K562 (cell line): Measurements from ENCODE around the gene IL12RB2. TPM values are rescaled to one million over a fixed set of nuclear protein-coding genes. Genes with fewer than 3 reads are reported as not detected.
A peak's percentile ranks its signal among the peaks of the same experiment; 100 is the strongest.

Source experiments
- CAMTA2 ChIP-seq: fragments of 250-450 bp; sonication (Bioruptor Pico); conservative IDR thresholded peaks from 2 replicates; pipeline ENCODE4 v1.5.1; 2022
- CHCHD3 ChIP-seq: fragments of 250-450 bp; sonication (Bioruptor Pico); IDR thresholded peaks from 2 replicates; pipeline ENCODE4 v2.1.2; 2022; ENCODE audit warnings: mild to moderate bottlenecking
- ELF2 ChIP-seq: fragments of 250-450 bp; sonication (Bioruptor Pico); IDR thresholded peaks from 2 replicates; pipeline ENCODE4 v1.5.0; 2021; ENCODE audit warnings: mild to moderate bottlenecking
- EWSR1 ChIP-seq: fragments of 450-650 bp; IDR thresholded peaks from 2 replicates; pipeline ENCODE4 v1.6.1; 2018; ENCODE audit warnings: borderline replicate concordance, mild to moderate bottlenecking, low read depth, moderate library complexity; ENCODE audit not compliant: partially characterized antibody
- FOSL1 ChIP-seq: fragments of 200-800 bp; sonication (Bioruptor generic); conservative IDR thresholded peaks from 2 replicates; pipeline ENCODE4 v1.6.1; 2016; ENCODE audit warnings: missing genetic modification characterization, missing compliant biosample characterization
- GATAD2A ChIP-seq: fragments of 450-650 bp; IDR thresholded peaks from 2 replicates; pipeline ENCODE4 v1.6.1; 2017
- HDAC3 ChIP-seq: fragments of 450-650 bp; IDR thresholded peaks from 2 replicates; pipeline ENCODE4 v1.6.1; 2018; ENCODE audit warnings: borderline replicate concordance, mild to moderate bottlenecking, moderate library complexity; ENCODE audit not compliant: partially characterized antibody
- HLTF ChIP-seq: fragments of 450-650 bp; IDR thresholded peaks from 2 replicates; pipeline ENCODE4 v1.6.1; 2016
- KAT8 ChIP-seq: fragments of 450-650 bp; IDR thresholded peaks from 2 replicates; pipeline ENCODE4 v1.6.1; 2016; ENCODE audit warnings: low read depth, mild to moderate bottlenecking
- KDM2B ChIP-seq: fragments of 250-450 bp; sonication (Bioruptor Pico); IDR thresholded peaks from 2 replicates; pipeline ENCODE4 v1.8.0; 2021; ENCODE audit warnings: mild to moderate bottlenecking, moderate library complexity
- POLR2B ChIP-seq: fragments of 450-650 bp; IDR thresholded peaks from 2 replicates; pipeline ENCODE4 v1.6.1; 2018; ENCODE audit warnings: low read depth; ENCODE audit not compliant: partially characterized antibody
- RAD21 ChIP-seq, 2 experiments: fragments of 250-450 bp in 1 of 2; fragments of 450-650 bp in 1 of 2; sonication (Bioruptor Pico) in 1 of 2; formaldehyde crosslinking in 1 of 2; IDR thresholded peaks in 1 of 2; conservative IDR thresholded peaks in 1 of 2; 2 replicates each; pipeline versions ENCODE4 v1.4.0 to v1.8.0; 2020 to 2022; ENCODE audit warnings: mild to moderate bottlenecking in 2 of 2, moderate library complexity in 1 of 2
- SAFB2 ChIP-seq: fragments of 200-400 bp; formaldehyde crosslinking; IDR thresholded peaks from 2 replicates; pipeline ENCODE4 v1.6.1; 2018; ENCODE audit warnings: borderline replicate concordance, low read length, low read depth, moderate library complexity; ENCODE audit not compliant: severe bottlenecking
- SETDB1 ChIP-seq: IDR thresholded peaks from one replicate; pipeline ENCODE4 v1.6.1; 2012; ENCODE audit warnings: low read length, control low read depth, inconsistent platforms
- SMAD1 ChIP-seq: fragments of 150-350 bp; IDR thresholded peaks from 2 replicates; pipeline ENCODE4 v1.6.1; 2014; ENCODE audit warnings: low read length, low read depth; ENCODE audit not compliant: partially characterized antibody
- SOX6 ChIP-seq: fragments of 450-650 bp; IDR thresholded peaks from 2 replicates; pipeline ENCODE4 v1.6.1; 2014; ENCODE audit warnings: mild to moderate bottlenecking
- TBP ChIP-seq: optimal IDR thresholded peaks from 2 replicates; pipeline ENCODE3; 2011; ENCODE audit warnings: low read depth, low read length, improper control_type of control experiment
- ZNF121 ChIP-seq: sonication (generic); formaldehyde crosslinking; conservative IDR thresholded peaks from 2 replicates; pipeline ENCODE4 v1.8.0; 2022; ENCODE audit warnings: missing genetic modification reagents
- ZNF124 ChIP-seq: sonication (generic); formaldehyde crosslinking; IDR thresholded peaks from 2 replicates; pipeline ENCODE4 v1.8.1; 2022; ENCODE audit warnings: missing genetic modification reagents
- ZNF239 ChIP-seq: fragments of 250-450 bp; sonication (Bioruptor Pico); IDR thresholded peaks from 2 replicates; pipeline ENCODE4 v1.4.0; 2020; ENCODE audit warnings: mild to moderate bottlenecking
- ZNF408 ChIP-seq: fragments of 250-450 bp; sonication (Bioruptor Pico); IDR thresholded peaks from 2 replicates; pipeline ENCODE4 v1.4.0; 2020; ENCODE audit warnings: low read depth, mild to moderate bottlenecking, moderate library complexity
- polyA plus RNA-seq, 8 experiments: library from polyadenylated mRNA; depleted of rRNA in 4 of 8; stranded (reverse) in 5 of 8; unstranded in 3 of 8; fragments of >200 nt; fragmentation: Nextera tagmentation in 2 of 8; fragmentation: Illumina TruSeq in 1 of 8; extraction: Ambion mirVana in 2 of 8; extraction: Trizol in 1 of 8; gene quantifications; 2 replicates each; pipeline versions ENCODE4 v1.2.1 to v1.2.3, GENCODE V29; 2011 to 2014; ENCODE audit warnings: inconsistent platforms in 1 of 8, missing spikeins in 1 of 8
- total RNA-seq, 7 experiments: library from RNA; depleted of rRNA in 6 of 7; stranded (reverse); fragments of >200 nt in 6 of 7; fragmentation: Illumina TruSeq in 2 of 7; extraction: Trizol in 2 of 7; gene quantifications; 2 replicates each; pipeline versions ENCODE4 v1.2.1 to v1.2.3, GENCODE V29; 2011 to 2021; ENCODE audit warnings: low replicate concordance in 1 of 7
- TF ChIP-seq, protein P1 (sequence below): fragments of 450-650 bp; IDR thresholded peaks from 2 replicates; pipeline ENCODE4 v1.7.1; 2018; ENCODE audit warnings: mild to moderate bottlenecking, low read depth; ENCODE audit not compliant: partially characterized antibody
- TF ChIP-seq, protein P2 (sequence below), 2 experiments: fragments of 450-650 bp; conservative IDR thresholded peaks; 2 replicates each; pipeline ENCODE4 v1.6.1; 2017; ENCODE audit warnings: mild to moderate bottlenecking in 2 of 2, moderate library complexity in 2 of 2
- TF ChIP-seq, protein P3 (sequence below): fragments of 250-450 bp; sonication (Bioruptor Pico); IDR thresholded peaks from 2 replicates; pipeline ENCODE4 v1.8.0; 2021; ENCODE audit warnings: mild to moderate bottlenecking, moderate library complexity

The IL12RB2 gene
- total and polyA plus RNA-seq, 9 of the 15 experiments (the other 6 are each of a cell fraction or from before 2014, with no cell fraction given): 0.39 to 3.3 (median 1.9) TPM

DNA sequence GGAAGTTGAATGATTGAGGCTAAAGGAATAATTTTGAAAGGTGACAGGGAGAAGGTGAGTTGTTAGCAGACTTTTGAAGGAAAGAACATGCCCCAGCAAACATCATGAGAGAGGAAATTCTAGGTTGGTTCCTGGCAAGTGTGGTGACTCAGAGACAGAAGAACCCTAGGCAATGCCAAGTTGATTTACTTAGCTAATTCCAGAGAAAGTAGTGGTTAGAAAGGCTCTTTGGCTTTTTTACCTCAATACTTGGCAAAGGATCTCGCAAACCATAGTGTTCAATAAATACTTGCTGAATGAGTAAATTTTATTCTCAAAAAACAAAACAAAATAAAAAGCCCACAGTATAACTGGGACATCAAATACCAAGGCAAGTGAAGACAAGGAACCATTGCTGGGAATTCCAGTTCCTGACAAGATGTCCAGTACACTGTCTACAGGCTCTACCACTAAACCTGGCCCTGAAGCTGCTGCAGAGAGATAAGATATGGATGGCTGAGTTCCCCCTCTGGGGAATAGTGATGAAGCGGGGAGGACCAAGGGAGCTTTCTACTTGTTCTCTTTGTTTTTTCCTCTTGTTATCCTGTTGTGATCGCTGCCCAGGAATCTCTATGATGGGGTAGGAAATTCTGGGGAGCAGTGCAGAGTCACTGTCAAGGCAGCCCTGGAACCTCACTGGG lies 48.2 kb downstream of the IL12RB2 start (continued):
- TF ChIP-seq, protein P1, sequence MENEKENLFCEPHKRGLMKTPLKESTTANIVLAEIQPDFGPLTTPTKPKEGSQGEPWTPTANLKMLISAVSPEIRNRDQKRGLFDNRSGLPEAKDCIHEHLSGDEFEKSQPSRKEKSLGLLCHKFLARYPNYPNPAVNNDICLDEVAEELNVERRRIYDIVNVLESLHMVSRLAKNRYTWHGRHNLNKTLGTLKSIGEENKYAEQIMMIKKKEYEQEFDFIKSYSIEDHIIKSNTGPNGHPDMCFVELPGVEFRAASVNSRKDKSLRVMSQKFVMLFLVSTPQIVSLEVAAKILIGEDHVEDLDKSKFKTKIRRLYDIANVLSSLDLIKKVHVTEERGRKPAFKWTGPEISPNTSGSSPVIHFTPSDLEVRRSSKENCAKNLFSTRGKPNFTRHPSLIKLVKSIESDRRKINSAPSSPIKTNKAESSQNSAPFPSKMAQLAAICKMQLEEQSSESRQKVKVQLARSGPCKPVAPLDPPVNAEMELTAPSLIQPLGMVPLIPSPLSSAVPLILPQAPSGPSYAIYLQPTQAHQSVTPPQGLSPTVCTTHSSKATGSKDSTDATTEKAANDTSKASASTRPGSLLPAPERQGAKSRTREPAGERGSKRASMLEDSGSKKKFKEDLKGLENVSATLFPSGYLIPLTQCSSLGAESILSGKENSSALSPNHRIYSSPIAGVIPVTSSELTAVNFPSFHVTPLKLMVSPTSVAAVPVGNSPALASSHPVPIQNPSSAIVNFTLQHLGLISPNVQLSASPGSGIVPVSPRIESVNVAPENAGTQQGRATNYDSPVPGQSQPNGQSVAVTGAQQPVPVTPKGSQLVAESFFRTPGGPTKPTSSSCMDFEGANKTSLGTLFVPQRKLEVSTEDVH: no peak
- TF ChIP-seq SOX6 (peak; percentile 74), RAD21 (CRISPR knock-in tag; conservative IDR thresholded peaks at IDR 0.05 in 1 of 2, IDR thresholded peaks at IDR 0.05 in 1 of 2) (no peak), CAMTA2 (CRISPR knock-in tag) (no peak), ZNF121 (no peak), SMAD1 (no peak), ZNF408 (CRISPR knock-in tag) (no peak), ZNF239 (CRISPR knock-in tag) (no peak), GATAD2A (no peak), FOSL1 (peak; percentile 31; the same call in 1 of the 2 replicates), EWSR1 (no peak), SAFB2 (no peak), KDM2B (CRISPR knock-in tag) (no peak), ZNF124 (no peak), KAT8 (no peak), CHCHD3 (CRISPR knock-in tag) (no peak), ELF2 (CRISPR knock-in tag) (no peak), SETDB1 (no peak), TBP (no peak), POLR2B (no peak), HDAC3 (no peak), HLTF (no peak)
- TF ChIP-seq, protein P2, sequence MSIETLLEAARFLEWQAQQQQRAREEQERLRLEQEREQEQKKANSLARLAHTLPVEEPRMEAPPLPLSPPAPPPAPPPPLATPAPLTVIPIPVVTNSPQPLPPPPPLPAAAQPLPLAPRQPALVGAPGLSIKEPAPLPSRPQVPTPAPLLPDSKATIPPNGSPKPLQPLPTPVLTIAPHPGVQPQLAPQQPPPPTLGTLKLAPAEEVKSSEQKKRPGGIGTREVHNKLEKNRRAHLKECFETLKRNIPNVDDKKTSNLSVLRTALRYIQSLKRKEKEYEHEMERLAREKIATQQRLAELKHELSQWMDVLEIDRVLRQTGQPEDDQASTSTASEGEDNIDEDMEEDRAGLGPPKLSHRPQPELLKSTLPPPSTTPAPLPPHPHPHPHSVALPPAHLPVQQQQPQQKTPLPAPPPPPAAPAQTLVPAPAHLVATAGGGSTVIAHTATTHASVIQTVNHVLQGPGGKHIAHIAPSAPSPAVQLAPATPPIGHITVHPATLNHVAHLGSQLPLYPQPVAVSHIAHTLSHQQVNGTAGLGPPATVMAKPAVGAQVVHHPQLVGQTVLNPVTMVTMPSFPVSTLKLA (conservative IDR thresholded peaks at IDR 0.05): no peak
- TF ChIP-seq, protein P3, sequence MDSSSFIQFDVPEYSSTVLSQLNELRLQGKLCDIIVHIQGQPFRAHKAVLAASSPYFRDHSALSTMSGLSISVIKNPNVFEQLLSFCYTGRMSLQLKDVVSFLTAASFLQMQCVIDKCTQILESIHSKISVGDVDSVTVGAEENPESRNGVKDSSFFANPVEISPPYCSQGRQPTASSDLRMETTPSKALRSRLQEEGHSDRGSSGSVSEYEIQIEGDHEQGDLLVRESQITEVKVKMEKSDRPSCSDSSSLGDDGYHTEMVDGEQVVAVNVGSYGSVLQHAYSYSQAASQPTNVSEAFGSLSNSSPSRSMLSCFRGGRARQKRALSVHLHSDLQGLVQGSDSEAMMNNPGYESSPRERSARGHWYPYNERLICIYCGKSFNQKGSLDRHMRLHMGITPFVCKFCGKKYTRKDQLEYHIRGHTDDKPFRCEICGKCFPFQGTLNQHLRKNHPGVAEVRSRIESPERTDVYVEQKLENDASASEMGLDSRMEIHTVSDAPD (CRISPR knock-in tag): no peak
